ENCODE results near the gene KBTBD2. TPM values are rescaled to one million over a fixed set of nuclear protein-coding genes. Genes with fewer than 3 reads are reported as not detected.
"Not testable (repeated sequence)": the region's sequence is repeated elsewhere in the genome, so short reads cannot be mapped to it uniquely, and the experiment has no call there.

The KBTBD2 gene
- total and polyA plus RNA-seq, 2 donors (not counting 3 experiments of a cell fraction or from before 2014, with no cell fraction given), result 24.8 to 36.6 TPM

DNA sequence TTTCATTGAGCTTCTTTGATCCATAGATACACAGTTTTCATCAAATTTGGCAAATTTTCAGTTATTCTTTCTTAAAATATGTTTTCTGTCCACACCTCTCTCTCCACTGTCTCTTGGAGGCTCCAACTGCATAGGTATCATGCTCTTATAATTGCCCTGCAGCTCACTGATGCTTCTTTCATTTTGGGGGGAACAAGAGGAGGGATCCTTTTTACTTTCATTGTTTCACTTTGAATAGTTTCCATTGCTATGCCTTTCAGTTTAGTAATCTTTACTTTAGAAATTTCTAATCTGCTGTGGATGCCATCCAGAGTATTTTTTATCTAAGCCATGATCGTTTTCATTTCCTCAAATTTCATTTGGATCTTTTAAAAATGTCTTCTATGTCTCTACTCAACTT, 32.9 kb downstream of the KBTBD2 start:
- Histone ChIP-seq H3K79me2 (ENCODE audit: control insufficient read depth, insufficient read depth, low read length) (no peaks in the 10 kb centered on the region), H3K27ac (ENCODE audit: insufficient read depth, low read depth, low read length) (no peak overlapping the region), H3K4me1 (ENCODE audit: control insufficient read depth, extremely low read depth, insufficient read depth, low read length) (no peaks in the 10 kb centered on the region), H3K9me3 (replicated peaks; ENCODE audit: control insufficient read depth, insufficient read depth, low read length) (no peaks in the 10 kb centered on the region), H3K9me1 (replicated peaks; ENCODE audit: control insufficient read depth, extremely low read depth, insufficient read depth, low read length) (no peaks in the 10 kb centered on the region), H3K27me3 (ENCODE audit: control insufficient read depth in 2 of 2, insufficient read depth in 2 of 2, low read length in 2 of 2) (peaks cover 0 to 3% of the 10 kb centered on the region in 2 experiments), H4K20me1 (replicated peaks; ENCODE audit: control insufficient read depth, extremely low read depth, insufficient read depth, low read length) (no peaks in the 10 kb centered on the region), H2AFZ (ENCODE audit: low read depth, low read length) (no peak overlapping the region), H3K4me2 (ENCODE audit: insufficient read depth, low read length) (no peak overlapping the region), H3K36me3 (ENCODE audit: control insufficient read depth in 2 of 2, extremely low read depth in 1 of 2, insufficient read depth in 2 of 2, low read length in 2 of 2) (no peaks in the 10 kb centered on the region), H3K4me3 (replicated peaks in 1 of 3; ENCODE audit: insufficient read depth in 1 of 3, low read depth in 1 of 3, low read length in 3 of 3) (no peak overlapping the region), H3K9ac (replicated peaks; ENCODE audit: extremely low read depth, insufficient read depth, low read length) (no peak overlapping the region)
- ChIA-PET POLR2A (no interaction called here), CTCF (interaction anchor here (5.6 kb wide), 1 partner anchor 13 kb away, joined by 28 read pairs; no protein-coding TSS in a partner anchor)
- dilution Hi-C loops (cut with MboI; ENCODE audit: extremely low pct_ligation_motif_present, low sequenced_read_pairs) (no loop called here), intact Hi-C loops (cut with micrococcal nuclease) (no loop called here)
- DNase-seq (ENCODE audit: low read depth, low spot score) (no peak), FAIRE-seq (no peak)
- BruUV-seq (replicated peaks), result no TSS peak
- TF ChIP-seq GATA2 (IDR thresholded peaks at IDR 0.05; ENCODE audit: insufficient read depth, insufficient read length, low read depth, low read length) (no peak), POLR2A (IDR thresholded peaks at IDR 0.05; ENCODE audit: low read depth, low read length) (no peak), POLR2AphosphoS5 (IDR thresholded peaks at IDR 0.05; ENCODE audit: insufficient read depth, low read depth, low read length) (no peak), MYC (IDR thresholded peaks at IDR 0.05; ENCODE audit: low read depth, low read length) (no peak), FOS (IDR thresholded peaks at IDR 0.05; ENCODE audit: borderline replicate concordance, insufficient read depth, low read length) (no peak), JUN (IDR thresholded peaks at IDR 0.05; ENCODE audit: borderline replicate concordance, insufficient read depth, insufficient read length, low read depth) (no peak), EZH2 (IDR thresholded peaks at IDR 0.05; ENCODE audit: borderline replicate concordance, low read depth, low read length, severe bottlenecking) (no peak)
- TF ChIP-seq, protein P1, sequence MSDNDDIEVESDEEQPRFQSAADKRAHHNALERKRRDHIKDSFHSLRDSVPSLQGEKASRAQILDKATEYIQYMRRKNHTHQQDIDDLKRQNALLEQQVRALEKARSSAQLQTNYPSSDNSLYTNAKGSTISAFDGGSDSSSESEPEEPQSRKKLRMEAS (IDR thresholded peaks at IDR 0.05; ENCODE audit: insufficient read depth, insufficient read length), result no peak
- TF ChIP-seq, protein P2, sequence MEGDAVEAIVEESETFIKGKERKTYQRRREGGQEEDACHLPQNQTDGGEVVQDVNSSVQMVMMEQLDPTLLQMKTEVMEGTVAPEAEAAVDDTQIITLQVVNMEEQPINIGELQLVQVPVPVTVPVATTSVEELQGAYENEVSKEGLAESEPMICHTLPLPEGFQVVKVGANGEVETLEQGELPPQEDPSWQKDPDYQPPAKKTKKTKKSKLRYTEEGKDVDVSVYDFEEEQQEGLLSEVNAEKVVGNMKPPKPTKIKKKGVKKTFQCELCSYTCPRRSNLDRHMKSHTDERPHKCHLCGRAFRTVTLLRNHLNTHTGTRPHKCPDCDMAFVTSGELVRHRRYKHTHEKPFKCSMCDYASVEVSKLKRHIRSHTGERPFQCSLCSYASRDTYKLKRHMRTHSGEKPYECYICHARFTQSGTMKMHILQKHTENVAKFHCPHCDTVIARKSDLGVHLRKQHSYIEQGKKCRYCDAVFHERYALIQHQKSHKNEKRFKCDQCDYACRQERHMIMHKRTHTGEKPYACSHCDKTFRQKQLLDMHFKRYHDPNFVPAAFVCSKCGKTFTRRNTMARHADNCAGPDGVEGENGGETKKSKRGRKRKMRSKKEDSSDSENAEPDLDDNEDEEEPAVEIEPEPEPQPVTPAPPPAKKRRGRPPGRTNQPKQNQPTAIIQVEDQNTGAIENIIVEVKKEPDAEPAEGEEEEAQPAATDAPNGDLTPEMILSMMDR (IDR thresholded peaks at IDR 0.05; ENCODE audit: extremely low read depth in 1 of 2, insufficient read depth in 1 of 2, low read depth in 1 of 2, low read length in 2 of 2), result no peak

DNA sequence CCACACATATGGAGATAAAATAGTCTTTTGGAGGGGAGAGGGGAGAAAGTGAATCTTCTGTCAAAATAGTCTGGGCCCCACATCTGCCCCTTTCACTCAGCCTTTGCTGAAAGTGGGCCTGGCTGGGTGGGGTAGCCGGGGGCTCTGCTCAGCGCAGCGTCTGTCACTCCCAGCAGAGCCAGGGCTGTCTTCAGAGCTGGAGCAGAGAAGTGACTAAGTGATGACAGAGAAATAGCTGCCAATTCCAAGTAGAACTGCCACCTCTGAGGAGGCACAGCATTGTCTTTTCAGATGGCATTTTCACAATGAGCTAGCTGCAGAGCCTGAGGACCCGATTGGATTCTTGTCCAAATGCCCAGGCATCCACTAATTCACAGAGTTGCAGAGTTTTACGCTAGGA, 34.5 kb downstream of the KBTBD2 start:
- intact Hi-C loops (cut with micrococcal nuclease); H4K20me1 ChIP-seq (replicated peaks; ENCODE audit: control insufficient read depth, extremely low read depth, insufficient read depth, low read length); H3K9me1 ChIP-seq (replicated peaks; ENCODE audit: control insufficient read depth, extremely low read depth, insufficient read depth, low read length); FAIRE-seq; H2AFZ ChIP-seq (ENCODE audit: low read depth, low read length); BruUV-seq (replicated peaks); H3K4me2 ChIP-seq (ENCODE audit: insufficient read depth, low read length); H3K9ac ChIP-seq (replicated peaks; ENCODE audit: extremely low read depth, insufficient read depth, low read length); H3K4me1 ChIP-seq (ENCODE audit: control insufficient read depth, extremely low read depth, insufficient read depth, low read length); H3K79me2 ChIP-seq (ENCODE audit: control insufficient read depth, insufficient read depth, low read length); dilution Hi-C loops (cut with MboI; ENCODE audit: extremely low pct_ligation_motif_present, low sequenced_read_pairs); H3K9me3 ChIP-seq (replicated peaks; ENCODE audit: control insufficient read depth, insufficient read depth, low read length); H3K27ac ChIP-seq (ENCODE audit: insufficient read depth, low read depth, low read length); H3K36me3 ChIP-seq (ENCODE audit: control insufficient read depth in 2 of 2, extremely low read depth in 1 of 2, insufficient read depth in 2 of 2, low read length in 2 of 2); H3K27me3 ChIP-seq (ENCODE audit: control insufficient read depth in 2 of 2, insufficient read depth in 2 of 2, low read length in 2 of 2); H3K4me3 ChIP-seq (replicated peaks in 1 of 3; ENCODE audit: insufficient read depth in 1 of 3, low read depth in 1 of 3, low read length in 3 of 3); POLR2A ChIA-PET; DNase-seq (ENCODE audit: low read depth, low spot score): not testable (repeated sequence)
- CTCF ChIA-PET, result interaction anchor here (5.6 kb wide), 1 partner anchor 11 kb away, joined by 28 read pairs; no protein-coding TSS in a partner anchor

Data from endothelial cell of umbilical vein (primary cell).